SU-DHL-6 (cell line): ENCODE data around the gene TAX1BP3.

Experiments used
- EZH2phosphoT487 ChIP-seq: fragments of 200-600 bp; sonication (generic), shearing (Covaris generic); conservative IDR thresholded peaks from 2 replicates; pipeline ENCODE4 v1.6.1; 2018; ENCODE audit warnings: mild to moderate bottlenecking, antibody characterized with exemption, low read length, moderate library complexity, mixed read lengths
- TF ChIP-seq, protein P1 (sequence below): fragments of 200-600 bp; sonication (generic); IDR thresholded peaks from one replicate; pipeline ENCODE4 v1.5.1; 2017; ENCODE audit warnings: antibody characterized with exemption, mild to moderate bottlenecking, low read length, moderate library complexity; ENCODE audit not compliant: insufficient read depth, poor library complexity, severe bottlenecking

GRCh38 chr17:3636154-3636907, 32.0 kb downstream of the TAX1BP3 start, which contains the start of the genes CTNS and SHPK:
- TF ChIP-seq, protein P1, sequence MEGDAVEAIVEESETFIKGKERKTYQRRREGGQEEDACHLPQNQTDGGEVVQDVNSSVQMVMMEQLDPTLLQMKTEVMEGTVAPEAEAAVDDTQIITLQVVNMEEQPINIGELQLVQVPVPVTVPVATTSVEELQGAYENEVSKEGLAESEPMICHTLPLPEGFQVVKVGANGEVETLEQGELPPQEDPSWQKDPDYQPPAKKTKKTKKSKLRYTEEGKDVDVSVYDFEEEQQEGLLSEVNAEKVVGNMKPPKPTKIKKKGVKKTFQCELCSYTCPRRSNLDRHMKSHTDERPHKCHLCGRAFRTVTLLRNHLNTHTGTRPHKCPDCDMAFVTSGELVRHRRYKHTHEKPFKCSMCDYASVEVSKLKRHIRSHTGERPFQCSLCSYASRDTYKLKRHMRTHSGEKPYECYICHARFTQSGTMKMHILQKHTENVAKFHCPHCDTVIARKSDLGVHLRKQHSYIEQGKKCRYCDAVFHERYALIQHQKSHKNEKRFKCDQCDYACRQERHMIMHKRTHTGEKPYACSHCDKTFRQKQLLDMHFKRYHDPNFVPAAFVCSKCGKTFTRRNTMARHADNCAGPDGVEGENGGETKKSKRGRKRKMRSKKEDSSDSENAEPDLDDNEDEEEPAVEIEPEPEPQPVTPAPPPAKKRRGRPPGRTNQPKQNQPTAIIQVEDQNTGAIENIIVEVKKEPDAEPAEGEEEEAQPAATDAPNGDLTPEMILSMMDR, result no peak
- no peak for TF ChIP-seq EZH2phosphoT487
